NK-92 (cell line): ENCODE measurements around the gene HNRNPAB.
"Not testable (repeated sequence)": the region's sequence is repeated elsewhere in the genome, so short reads cannot be mapped to it uniquely, and the experiment has no call there.

ENCODE experiments used
- DNase-seq: peaks from one replicate; lab custom pipeline; 2025; ENCODE audit not compliant: unreplicated experiment; lab: John Stamatoyannopoulos, UW

Gene HNRNPAB

DNA sequence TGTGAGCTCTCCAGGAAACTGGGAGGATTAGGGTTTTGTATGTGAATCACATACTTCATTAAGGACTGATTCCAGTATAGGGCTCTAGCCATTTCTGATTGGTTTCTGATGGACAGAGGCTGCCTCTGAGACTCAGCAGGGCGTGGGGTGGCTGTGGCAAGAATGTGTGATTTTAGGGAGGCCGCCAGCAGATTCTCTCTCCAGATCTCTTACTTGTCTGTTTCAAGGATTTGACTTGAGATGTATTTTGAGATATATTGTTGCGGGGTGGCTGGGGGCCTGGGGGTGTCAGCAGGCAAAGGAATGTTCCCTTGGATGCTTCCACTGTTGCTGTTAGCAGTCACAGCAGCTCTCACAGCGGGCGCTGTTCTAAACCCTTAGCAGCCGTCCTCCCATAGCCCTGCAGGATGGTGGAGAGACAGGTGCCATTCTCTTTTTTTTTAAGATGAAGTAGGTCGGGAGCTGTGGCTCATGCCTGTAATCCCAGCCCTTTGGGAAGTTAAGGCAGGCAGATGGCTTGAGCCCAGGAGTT lies 8.0 kb upstream of the HNRNPAB start:
- no peak for DNase-seq

DNA sequence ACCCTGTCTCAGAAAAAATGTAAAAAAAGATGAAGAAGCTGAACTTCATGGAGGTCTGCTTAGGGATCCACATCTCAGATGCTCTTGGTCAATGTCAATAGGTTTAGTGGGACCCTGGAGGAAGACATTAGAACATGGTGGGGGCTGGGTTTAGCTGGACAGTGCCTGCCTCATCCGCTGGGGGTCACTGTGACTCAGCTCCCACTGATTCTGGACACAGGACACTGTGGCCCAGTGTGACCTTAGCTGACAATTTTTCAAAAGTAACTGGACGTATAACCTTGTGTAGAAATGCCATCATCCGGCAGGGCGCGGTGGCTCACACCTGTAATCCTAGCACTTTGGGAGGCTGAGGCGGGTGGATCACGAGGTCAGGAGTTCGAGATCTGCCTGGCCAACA lies 7.3 kb upstream of the HNRNPAB start:
- no peak for DNase-seq

DNA sequence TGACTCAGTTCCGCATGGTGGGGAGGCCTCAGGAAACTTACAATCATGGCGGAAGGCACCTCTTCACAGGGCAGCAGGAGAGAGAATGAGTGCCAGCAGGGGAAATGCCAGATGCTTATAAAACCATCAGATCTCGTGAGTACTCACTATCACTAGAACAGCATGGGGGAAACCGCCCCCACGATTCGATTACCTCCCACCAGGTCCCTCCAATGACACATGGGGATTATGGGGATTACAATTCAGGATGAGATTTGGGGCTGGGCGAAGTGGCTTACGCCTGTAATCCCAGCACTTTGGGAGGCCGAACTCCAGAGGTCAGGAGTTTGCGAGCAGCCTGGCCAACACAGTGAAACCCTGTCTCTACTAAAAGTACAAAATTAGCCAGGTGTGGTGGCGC lies 6.2 kb upstream of the HNRNPAB start:
- DNase-seq, result not testable (repeated sequence)

DNA sequence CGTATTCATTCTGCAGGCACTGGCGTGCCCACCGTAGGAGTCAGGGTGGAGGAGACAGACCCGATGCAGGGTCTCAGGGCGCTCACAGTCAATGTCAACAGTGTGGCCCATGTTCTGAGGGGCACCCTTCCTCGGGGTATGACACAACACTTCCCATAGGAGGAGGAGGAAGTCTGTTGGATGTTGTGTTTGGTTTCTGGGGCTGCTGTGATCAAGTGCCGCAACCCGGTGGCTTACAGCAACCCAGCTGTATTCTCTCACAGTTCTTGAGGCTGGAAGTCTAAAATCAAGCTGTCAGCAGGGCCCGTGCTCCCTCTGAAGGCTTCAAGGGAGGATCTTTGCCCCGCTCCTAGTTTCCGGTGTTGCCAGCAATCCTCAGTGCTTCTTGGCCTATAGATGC lies 5.6 kb upstream of the HNRNPAB start:
- no peak for DNase-seq

DNA sequence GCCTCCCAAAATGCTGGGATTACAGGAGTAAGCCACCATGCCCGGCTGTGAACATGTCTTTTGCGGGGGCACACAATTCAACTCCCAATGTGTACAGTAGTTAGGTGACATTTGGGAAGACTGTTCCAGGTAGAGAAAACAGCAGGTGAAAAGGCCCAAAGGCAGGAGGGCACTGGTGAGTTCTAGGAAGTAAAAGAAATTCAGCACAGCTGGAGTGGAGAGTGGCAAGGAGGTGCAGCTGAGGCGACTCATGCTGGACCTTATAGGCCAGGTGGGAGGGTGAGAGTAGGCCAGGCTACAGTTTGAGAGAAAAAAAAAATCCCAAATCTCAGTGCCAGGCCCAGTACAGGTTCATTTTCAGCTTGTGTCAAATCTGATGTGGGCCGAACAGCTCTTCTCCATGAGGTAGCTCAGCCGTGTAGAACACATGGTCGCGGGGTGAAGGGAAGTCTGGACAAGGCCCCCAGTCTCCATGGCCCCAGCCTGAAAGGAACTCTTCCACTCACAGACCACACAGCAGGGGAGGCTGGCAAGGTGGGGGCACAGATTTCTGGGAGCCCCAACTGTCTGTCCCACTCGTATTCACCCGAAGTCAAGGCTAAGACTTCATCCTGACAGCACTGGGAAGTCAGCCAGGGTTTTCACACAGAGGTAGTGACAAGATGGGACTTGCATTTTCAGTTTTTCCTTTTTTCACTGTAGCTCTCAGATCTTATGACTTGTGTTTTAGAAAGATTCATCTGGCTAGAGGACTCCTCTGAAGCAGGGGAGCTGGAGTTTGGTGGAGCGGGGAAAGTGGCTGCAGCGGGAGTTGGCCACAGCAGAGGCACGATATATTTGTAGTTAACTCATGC lies 4.5 kb upstream of the HNRNPAB start:
- no peak for DNase-seq

DNA sequence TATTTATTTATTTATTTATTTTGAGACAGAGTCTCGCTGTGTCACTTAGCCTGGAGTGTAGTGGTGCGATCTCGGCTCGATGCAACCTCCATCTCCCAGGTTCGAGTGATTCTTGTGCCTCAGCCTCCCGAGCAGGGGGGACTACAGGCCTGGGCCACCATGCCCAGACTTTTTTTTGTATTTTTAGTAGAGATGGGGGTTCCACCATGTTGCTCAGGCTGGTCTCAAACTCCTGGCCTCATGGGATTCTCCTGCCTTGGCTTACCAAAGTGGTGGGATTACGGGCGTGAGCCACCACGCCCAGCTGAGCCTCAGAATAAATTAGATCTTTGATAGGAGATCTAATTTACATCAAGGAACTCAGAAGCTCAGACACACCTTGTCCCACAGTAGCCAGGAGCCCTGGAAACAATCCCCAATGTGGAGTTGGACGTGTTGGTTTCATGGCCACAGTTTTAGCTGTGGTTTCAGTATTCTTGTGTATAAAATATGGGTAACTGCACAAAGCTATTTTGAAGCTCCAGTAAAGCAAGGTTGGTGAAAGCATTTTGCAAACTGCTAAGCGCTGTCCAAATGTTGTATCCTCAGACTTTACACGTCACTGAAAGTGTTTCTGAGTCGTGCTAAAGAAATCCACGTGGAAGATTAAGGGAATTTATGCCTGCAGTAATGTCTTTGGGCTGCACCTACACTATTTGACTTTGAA lies 3.0 kb upstream of the HNRNPAB start:
- no peak for DNase-seq

DNA sequence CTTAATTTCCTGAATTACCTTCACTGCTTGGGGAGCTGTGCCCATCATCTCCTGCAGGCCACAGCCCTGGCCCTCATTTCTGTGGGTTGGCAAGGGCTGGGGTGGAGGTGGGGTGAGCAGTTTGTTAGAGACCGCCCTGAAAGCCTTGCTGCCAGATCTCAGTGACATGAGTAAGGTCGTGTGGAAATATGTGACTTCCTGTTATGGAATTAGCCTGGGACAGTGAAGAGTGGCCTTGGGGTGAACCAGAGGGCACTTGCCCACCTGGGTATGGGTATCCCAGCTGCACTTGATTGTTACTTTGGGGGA lies 2.5 kb upstream of the HNRNPAB start:
- DNase-seq, result no peak

DNA sequence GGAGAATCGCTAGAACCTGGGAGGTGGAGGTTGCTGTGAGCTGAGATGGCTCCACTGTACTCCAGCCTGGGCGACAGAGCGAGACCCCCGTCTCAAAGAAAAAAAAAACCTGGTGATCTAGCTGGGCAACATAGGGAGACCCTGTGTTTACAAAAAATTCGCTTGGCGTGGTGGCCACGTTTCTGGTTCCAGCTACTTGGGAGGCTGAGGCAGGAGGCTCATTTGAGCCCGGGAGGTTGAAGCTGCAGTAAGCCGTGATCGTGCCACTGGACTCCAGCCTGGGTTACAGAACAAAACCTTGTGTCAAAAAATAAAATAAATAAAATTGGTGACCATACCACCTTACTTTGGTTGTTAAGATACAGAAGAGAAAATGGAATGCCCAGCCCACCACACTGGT lies 1.8 kb upstream of the HNRNPAB start:
- no peak for DNase-seq

DNA sequence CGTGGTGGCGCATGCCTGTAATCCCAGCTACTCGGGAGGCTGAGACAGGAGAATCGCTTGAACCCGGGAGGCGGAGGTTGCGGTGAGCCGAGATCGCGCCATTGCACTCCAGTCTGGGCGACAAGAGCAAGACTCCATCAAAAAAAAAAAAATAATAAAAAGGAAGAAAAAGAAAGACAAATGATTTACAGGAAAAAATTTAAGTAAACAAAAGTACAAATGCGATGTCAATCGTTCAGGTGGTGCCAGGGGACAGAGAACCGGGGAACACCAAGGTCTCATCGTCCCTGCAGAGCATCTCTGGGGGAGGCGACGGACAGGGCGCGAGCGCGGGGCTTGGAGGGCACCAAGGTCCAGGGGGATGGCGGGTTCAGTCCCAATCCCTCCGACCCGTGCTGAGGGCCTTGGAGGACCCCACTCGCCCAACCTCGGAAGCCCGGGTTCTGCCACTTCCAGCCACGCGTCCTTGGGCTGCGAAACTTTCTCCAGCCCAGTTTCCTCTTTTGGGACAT lies 607 bp upstream of the HNRNPAB start:
- no peak for DNase-seq

DNA sequence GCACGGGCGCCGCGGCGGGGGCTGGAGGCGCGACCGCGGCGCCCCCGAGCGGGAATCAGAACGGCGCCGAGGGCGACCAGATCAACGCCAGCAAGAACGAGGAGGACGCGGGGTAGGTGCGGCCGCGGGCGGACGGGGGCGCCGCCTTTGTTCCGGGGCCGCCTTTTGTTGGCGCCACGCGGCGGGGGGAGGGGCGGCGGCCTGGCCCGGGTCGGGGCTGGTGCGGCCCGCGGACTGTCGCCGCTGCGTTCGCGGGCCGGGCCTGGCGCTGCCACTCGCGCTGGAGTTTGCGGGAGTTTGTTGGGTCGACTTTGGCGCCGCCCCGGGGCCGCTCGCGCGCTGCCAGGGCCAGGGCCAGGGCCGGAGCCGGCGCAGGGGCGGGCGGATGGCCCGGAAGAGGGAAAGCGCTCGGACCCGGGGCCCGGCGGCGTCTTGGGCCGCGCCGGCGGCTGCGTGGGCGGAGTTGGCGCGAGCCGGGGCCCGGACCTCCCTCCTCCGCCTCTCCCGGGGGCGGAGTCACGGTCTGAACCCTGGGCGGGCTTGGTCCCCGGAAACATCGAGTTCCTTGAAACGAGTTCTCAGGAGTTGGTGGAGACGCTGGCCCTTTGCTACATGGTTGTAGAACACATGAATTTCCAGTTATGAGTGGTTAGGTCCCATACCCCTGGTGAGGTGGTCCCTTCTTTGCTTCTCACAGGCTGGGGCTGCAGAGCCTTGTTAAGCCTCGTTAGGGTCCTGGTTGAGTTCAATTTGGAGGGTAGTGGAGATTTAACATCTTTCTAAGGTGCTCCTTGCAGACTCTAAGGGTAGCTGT lies 809 bp downstream of the HNRNPAB start:
- DNase-seq, result no peak

DNA sequence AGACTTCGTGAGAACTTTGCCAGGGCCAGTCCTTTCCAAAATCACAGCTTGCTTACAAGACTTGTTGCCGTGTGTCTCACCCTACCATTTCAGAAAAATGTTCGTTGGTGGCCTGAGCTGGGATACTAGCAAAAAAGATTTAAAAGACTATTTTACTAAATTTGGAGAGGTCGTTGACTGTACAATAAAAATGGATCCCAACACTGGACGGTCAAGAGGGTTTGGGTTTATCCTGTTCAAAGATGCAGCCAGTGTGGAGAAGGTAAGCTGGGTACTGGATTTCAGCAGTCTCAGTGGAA lies 1.4 kb downstream of the HNRNPAB start:
- DNase-seq, result no peak

DNA sequence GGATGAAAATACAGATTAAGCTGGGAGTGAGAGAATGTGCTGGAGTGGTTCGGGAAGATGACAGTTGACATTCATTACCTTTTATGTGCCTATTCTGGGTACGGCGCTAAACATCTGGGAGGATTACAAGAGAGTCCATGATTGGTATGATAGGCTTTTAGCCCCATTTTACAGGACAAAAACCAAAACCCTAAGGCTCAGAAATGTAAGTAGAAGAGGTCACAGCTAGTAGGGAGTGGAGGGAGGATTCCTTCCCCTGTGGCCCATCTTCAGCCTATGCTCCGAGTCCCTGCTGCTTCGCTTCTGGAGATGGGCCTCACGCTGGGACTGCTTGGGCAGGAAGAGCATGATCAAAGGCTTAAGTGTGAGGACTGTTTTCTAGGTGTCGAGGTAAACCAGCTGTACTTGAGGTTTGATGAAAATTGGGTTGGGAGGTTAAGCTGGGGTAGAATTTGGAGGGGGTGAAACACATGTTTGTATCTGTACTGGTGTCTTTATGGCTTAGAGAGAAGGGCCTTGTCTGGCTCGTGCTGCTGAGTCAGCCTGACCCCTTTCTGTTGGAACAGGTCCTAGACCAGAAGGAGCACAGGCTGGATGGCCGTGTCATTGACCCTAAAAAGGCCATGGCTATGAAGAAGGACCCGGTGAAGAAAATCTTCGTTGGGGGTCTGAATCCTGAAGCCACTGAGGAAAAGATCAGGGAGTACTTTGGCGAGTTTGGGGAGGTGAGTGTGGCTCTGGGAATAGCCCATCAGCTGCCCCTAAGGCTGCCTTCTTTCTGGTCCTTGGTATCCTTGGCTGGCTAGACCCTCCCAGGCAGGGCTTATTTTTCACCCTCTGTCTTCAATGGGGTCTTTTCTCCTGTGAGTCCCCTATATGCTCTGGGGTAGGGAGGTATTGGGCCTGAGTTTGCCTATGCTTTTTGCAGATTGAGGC lies 2.1 kb downstream of the HNRNPAB start:
- no peak for DNase-seq

DNA sequence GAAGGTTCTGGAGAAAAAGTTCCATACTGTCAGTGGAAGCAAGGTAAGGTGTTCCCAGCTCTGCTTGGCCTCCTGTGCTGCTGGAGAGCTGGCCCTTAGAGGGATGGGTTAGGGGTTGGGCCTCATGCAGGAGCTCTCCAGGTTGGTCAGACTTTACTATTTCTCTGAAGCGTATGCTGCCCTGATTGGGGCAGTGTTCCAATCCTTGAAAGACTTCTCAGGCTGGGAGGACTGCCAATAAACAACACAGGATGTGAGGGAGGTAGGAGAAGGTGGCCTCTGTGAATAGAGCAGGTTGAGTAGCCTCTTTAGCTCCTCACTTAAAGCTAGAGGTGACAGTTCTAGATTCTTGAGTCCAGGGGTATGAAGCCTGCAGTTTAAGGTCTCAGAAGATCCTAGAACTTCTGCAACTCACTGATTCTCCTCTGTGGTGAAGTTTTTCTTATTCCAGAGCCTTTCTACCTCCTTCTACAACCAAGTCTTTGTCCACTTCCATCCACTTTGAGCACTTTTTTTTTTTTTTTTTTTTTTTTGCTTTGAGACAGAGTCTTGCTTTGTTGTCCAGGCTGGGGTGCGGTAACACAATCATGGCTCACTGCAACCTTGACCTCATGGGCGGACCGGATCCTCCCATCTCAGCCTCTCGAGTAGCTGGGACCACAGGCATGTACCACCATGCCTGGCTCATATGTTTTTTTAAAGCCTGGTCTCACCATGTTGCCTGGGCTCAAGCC lies 3.0 kb downstream of the HNRNPAB start:
- DNase-seq, result no peak

DNA sequence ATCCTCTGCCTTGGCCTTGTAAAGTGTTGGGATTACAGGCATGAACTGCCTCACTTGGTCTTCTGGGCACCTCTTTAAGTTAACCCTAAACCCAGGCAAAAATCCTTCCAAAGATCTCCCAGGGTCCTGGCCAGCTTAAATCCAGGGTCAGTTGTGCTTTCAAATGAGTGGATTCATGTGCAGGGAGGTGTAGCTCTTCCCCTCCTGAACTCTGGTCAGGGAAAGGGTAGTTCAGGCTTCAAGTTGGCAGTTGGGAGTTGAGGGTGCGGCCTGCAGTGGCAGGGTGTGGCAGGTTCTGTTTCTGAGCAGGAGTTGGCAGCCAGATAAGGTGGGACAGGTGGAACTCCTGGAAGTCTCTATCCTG lies 3.6 kb downstream of the HNRNPAB start:
- no peak for DNase-seq

DNA sequence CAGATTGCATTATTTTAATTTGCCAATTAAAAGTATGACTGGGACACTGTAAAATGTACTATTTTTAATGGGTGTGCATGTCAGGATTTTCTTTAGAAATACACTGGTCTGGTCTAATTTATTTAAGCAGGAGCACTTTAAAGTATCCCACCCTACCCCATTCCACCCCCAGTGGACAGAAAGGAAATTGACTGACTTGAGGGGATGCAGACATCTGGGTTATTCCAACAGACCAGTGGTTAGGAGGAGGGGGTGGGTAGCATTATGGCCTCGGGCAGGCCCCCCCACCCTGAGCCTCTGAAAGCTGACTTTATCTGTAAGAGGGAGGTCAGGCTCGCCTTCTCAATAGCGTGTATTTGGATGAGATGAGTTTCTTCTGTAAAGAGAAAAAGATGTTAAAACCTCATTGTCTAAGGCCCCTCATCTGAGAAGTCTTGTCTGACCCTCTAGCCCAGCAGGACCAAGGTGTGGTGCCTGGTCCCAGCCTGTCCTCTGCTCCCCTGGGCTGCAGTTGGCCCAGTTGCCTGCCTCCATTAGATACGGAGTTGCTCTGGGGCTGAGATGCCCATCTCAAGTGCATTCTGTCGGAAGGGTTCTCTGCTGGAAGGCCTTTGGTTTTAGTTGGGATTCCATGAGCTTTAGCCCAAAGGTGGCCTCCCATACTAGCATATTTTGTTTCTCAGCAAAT lies 4.4 kb downstream of the HNRNPAB start:
- no peak for DNase-seq

DNA sequence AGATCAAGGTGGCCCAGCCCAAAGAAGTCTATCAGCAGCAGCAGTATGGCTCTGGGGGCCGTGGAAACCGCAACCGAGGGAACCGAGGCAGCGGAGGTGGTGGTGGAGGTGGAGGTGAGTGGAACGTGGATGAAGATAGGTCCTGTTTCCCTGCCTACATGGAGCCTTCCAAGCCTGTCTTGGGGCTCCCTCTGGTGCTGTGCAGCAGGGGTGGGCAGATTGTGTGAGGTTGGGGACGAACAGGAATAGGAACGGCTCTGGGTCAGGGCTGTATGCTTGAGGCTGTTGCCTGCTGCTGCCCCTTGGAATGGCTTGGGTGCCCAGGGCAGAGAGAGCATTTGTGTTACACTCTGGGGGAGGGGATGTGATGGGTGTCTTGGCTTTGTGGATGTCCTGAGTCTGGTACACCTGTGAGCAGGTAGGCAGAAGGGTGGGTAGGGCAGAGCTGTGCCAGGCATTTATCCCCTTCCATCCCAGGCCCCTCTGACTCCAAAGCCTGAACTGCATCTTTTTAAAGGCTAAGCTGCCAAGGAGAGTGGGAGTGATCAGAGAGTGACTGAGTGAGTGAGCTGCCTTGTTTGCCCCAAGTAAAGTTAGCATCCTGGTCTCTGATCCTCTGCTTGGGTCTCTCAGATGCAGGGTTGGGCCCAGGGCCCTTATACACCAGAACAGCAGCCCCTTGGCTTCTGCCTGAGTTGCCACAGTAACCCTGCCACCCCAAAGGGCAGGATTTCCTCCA lies 5.2 kb downstream of the HNRNPAB start:
- DNase-seq, result no peak

DNA sequence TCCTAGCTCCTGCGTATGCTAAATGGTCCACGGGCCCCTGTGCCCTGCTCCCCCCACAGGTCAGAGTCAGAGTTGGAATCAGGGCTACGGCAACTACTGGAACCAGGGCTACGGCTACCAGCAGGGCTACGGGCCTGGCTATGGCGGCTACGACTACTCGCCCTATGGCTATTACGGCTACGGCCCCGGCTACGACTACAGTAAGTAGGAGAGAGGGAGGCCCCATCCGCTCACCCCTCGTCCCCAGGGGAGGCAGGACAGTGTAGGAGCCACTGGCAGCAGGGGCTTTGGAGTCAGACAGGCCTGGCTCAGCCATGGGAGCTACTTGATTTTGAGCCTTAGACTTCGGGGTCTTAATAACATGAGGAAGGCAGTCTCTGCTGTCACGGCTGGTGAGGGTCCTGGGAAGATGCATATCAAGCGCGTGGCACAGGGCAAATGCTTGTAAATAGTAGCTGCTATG lies 5.8 kb downstream of the HNRNPAB start:
- DNase-seq, result no peak

DNA sequence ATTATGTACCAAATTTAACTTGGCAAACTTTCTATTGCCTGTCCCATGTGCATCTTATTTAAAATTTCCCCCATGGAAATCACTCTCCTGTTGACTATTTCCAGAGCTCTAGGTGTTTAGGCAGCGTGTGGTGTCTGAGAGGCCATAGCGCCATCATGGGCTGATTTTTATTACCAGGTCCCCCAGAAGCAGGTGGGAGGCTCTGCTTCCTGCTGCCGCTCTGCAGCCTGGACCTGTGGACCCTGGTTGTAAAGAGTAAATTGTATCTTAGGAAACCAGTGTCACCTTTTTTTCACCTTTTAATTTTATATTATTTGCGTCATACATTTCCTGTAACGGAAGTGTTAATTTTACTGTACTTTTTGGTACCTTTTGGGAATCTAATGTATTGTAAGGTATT lies 6.4 kb downstream of the HNRNPAB start:
- no peak for DNase-seq
